Skeletal muscle satellite cell (primary cell): ENCODE data around the gene IGF2R.

Experiments used
- H3K27me3 ChIP-seq: 2 replicates; pipeline ENCODE4 v1.7.0; 2013; ENCODE audit warnings: low read length; ENCODE audit not compliant: control insufficient read depth, insufficient read depth
- H3K36me3 ChIP-seq: 2 replicates; pipeline ENCODE4 v1.7.0; 2013; ENCODE audit warnings: mild to moderate bottlenecking, control low read depth, low read length; ENCODE audit not compliant: insufficient read depth
- H3K4me1 ChIP-seq: 2 replicates; pipeline ENCODE4 v1.7.0; 2013; ENCODE audit warnings: low read length; ENCODE audit not compliant: control insufficient read depth, insufficient read depth
- H3K4me2 ChIP-seq: 2 replicates; pipeline ENCODE4 v1.7.0; 2013; ENCODE audit warnings: mild to moderate bottlenecking, low read length
- H3K4me3 ChIP-seq: 2 replicates; pipeline ENCODE4 v1.7.0; 2013; ENCODE audit warnings: low read length
- H3K9ac ChIP-seq: 2 replicates; pipeline ENCODE4 v1.7.0; 2013; ENCODE audit warnings: mild to moderate bottlenecking, low read depth, low read length, moderate library complexity
- H3K9me3 ChIP-seq: replicated peaks from 2 replicates; pipeline ENCODE4 v1.7.0; 2013; ENCODE audit warnings: mild to moderate bottlenecking, control low read depth, low read length

The IGF2R gene

GRCh38 chr6:160095146-160095845 is 126.4 kb downstream of the IGF2R start:
- Histone ChIP-seq H3K4me3 (no peak overlapping the region), H3K4me2 (no peak overlapping the region), H3K9ac (no peak overlapping the region), H3K36me3 (peaks cover 73% of the 10 kb centered on the region), H3K9me3 (no peaks in the 10 kb centered on the region), H3K4me1 (no peaks in the 10 kb centered on the region), H3K27me3 (no peaks in the 10 kb centered on the region)

GRCh38 chr6:160101277-160102205 is 132.7 kb downstream of the IGF2R start:
- peaks cover 73% of the 10 kb centered on the region for H3K36me3 ChIP-seq

GRCh38 chr6:160102399-160102798 is 133.5 kb downstream of the IGF2R start:
- Histone ChIP-seq H3K27me3 (no peaks in the 10 kb centered on the region), H3K36me3 (peaks cover 74% of the 10 kb centered on the region), H3K4me2 (no peak overlapping the region), H3K4me1 (no peaks in the 10 kb centered on the region), H3K9ac (no peak overlapping the region), H3K4me3 (no peak overlapping the region), H3K9me3 (no peaks in the 10 kb centered on the region)

More at GRCh38 chr6:160101277-160102205, 132.7 kb downstream of the IGF2R start:
- no peaks in the 10 kb centered on the region for H3K27me3 ChIP-seq
- no peaks in the 10 kb centered on the region for H3K9me3 ChIP-seq
- no peaks in the 10 kb centered on the region for H3K4me1 ChIP-seq
- no peak overlapping the region for H3K9ac ChIP-seq
- no peak overlapping the region for H3K4me2 ChIP-seq
- no peak overlapping the region for H3K4me3 ChIP-seq

DNA sequence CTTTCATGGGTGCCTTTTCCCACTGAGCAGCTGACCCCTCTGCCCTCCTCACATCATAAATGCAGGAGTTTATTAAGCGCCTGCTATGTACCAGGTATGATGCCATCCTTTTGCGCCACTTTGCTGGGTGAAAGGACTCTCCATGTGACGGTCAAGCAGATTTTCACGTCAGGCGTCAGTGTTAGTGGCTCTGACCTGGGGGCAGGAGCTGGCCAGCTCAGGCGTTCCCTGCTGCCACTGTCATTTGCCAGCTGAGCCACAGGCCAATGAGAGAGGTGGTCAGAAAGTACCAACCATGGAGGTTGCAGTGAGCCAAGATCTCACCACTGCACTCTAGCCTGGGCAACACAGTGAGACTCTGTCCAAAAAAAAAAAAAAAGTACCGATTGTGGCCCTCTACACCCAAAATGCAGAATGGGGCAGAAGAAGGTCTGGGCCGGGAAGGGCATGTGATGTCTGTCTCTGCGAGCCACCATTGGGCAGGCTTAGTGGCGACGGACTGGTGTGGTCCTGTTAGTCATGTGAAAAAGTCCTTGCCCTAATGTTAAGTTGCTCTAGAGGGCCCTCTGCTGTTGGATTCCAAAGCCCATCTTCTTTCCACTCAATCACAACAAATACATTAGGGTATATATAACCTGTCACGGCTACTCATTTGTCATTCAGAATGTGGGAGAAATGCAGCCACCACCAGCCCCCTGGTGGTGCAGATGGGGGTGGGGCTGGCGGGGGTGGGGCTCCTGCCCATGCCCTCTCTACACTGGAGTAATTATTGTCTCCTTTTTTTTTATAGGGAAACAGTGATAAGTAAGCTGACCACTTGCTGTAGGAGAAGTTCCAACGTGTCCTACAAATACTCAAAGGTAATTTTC is 134.3 kb downstream of the IGF2R start:
- Histone ChIP-seq H3K4me3 (no peak overlapping the region), H3K9me3 (no peaks in the 10 kb centered on the region), H3K36me3 (peaks cover 75% of the 10 kb centered on the region), H3K4me2 (no peak overlapping the region), H3K27me3 (no peaks in the 10 kb centered on the region), H3K9ac (no peak overlapping the region), H3K4me1 (no peaks in the 10 kb centered on the region)

DNA sequence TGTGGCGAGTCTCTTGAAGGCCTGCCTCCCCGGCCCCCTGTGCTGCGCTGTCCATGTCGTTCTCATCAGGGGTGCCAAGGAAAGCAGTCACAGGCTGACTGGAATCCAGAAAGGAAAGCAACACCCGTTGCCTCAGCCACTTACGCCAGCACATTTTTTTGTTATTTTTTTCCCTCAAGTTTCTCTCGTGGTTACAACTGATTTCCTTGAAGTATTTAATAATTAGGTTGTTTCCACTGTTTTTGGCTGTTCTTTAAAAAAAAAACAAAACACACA is 134.9 kb downstream of the IGF2R start:
- no peaks in the 10 kb centered on the region for H3K9me3 ChIP-seq
- no peak overlapping the region for H3K4me3 ChIP-seq
- no peak overlapping the region for H3K9ac ChIP-seq
- H3K27me3 ChIP-seq = no peaks in the 10 kb centered on the region
- no peak overlapping the region for H3K4me2 ChIP-seq
- peaks cover 73% of the 10 kb centered on the region for H3K36me3 ChIP-seq
- no peaks in the 10 kb centered on the region for H3K4me1 ChIP-seq

- Histone ChIP-seq H3K4me2 (no peak overlapping the region), H3K4me3 (no peak overlapping the region), H3K4me1 (no peaks in the 10 kb centered on the region), H3K9me3 (no peaks in the 10 kb centered on the region), H3K36me3 (peaks cover 70% of the 10 kb centered on the region), H3K9ac (no peak overlapping the region), H3K27me3 (no peaks in the 10 kb centered on the region)
These were observed 136.1 kb downstream of the IGF2R start for GRCh38 chr6:160104821-160105517.

- Histone ChIP-seq H3K4me2 (no peak overlapping the region), H3K9ac (no peak overlapping the region), H3K4me3 (no peak overlapping the region), H3K4me1 (no peaks in the 10 kb centered on the region), H3K27me3 (no peaks in the 10 kb centered on the region), H3K9me3 (no peaks in the 10 kb centered on the region), H3K36me3 (peaks cover 66% of the 10 kb centered on the region)
These were observed 137.1 kb downstream of the IGF2R start for GRCh38 chr6:160106010-160106409.

DNA sequence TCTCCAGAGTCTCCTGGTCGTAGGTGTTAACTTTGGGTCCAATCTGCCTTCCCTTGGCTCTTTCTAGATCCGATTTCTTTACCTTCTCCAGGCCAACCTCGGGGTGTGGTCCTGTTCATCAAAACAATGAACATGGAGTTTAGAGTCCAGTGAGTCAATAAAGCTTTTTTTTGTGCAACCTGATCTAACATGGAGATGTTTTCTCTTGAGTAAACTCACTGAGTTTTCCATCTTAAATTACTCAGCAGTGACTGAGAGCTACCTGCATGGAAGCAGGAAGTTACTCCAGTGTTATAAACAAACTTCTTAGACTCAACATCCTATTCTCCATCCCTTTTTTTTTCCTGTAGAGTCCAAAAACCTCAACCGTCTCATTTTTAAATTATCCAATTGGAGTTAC is 137.8 kb downstream of the IGF2R start:
- no peak overlapping the region for H3K4me2 ChIP-seq
- peaks cover 62% of the 10 kb centered on the region for H3K36me3 ChIP-seq
- no peak overlapping the region for H3K9ac ChIP-seq
- no peaks in the 10 kb centered on the region for H3K9me3 ChIP-seq
- no peaks in the 10 kb centered on the region for H3K27me3 ChIP-seq
- H3K4me1 ChIP-seq = no peaks in the 10 kb centered on the region
- H3K4me3 ChIP-seq = no peak overlapping the region

DNA sequence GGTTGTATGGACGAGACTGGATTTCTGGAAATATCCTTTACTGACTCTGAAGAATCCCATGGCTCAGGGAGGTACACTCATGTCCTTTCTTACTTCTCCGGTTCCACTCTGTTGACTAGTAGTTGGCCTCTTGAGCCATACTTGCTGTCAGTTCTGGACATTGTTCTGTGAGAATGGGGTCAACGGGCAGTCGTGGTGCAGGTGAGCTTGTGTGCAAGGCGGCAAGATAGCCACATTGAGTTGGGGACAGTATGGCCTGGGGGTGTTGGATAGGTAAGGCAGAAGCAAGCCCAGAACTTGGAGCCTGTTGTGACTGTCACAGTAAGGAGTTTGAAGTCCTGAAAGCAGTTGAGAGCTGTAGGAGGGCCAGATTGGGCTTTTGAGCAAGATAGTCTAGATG is 139.2 kb downstream of the IGF2R start:
- Histone ChIP-seq H3K4me1 (no peaks in the 10 kb centered on the region), H3K27me3 (no peaks in the 10 kb centered on the region), H3K9me3 (no peaks in the 10 kb centered on the region), H3K4me3 (no peak overlapping the region), H3K36me3 (peaks cover 50% of the 10 kb centered on the region), H3K4me2 (no peak overlapping the region), H3K9ac (no peak overlapping the region)

GRCh38 chr6:160110586-160111123 is 141.8 kb downstream of the IGF2R start:
- H3K36me3 ChIP-seq = peaks cover 28% of the 10 kb centered on the region
- no peaks in the 10 kb centered on the region for H3K9me3 ChIP-seq
- H3K27me3 ChIP-seq = no peaks in the 10 kb centered on the region
- no peaks in the 10 kb centered on the region for H3K4me1 ChIP-seq
- no peak overlapping the region for H3K4me3 ChIP-seq
- H3K4me2 ChIP-seq = no peak overlapping the region
- H3K9ac ChIP-seq = no peak overlapping the region

DNA sequence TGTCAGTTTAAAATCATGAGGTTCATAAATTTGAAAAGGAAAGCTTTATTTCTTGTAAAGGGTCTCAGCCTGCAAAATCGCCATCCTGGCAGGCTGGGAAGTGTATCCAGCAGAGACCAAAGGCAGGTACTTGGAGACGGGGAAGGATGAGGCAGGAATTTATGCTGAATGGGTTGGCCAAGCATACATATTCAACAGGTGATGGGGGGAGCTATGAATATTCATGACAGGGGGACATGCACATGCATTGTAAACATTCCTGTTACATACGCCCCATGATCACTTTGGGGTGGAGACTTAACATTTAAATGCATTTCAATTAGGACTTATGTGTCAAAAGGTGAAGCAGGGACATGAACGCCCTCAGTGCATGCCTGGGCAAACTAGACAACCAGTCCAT is 142.9 kb downstream of the IGF2R start:
- Histone ChIP-seq H3K27me3 (no peaks in the 10 kb centered on the region), H3K36me3 (peaks cover 20% of the 10 kb centered on the region)

More for the DNA sequence above, 142.9 kb downstream of the IGF2R start:
- Histone ChIP-seq H3K9me3 (no peaks in the 10 kb centered on the region), H3K4me3 (no peak overlapping the region), H3K4me1 (no peaks in the 10 kb centered on the region), H3K4me2 (no peak overlapping the region), H3K9ac (no peak overlapping the region)
